OCI-LY1 (cell line): ENCODE data around the gene MLXIPL.

Experiments
- H2AFZ ChIP-seq: fragments of 200-600 bp; sonication (generic), shearing (Covaris generic); 2 replicates; pipeline ENCODE4 v1.6.0; 2014; ENCODE audit warnings: antibody characterized with exemption, mild to moderate bottlenecking, low read length
- H3F3A ChIP-seq: fragments of 200-600 bp; sonication (generic), shearing (Covaris generic); 2 replicates; pipeline ENCODE4 v1.6.0; 2014; ENCODE audit warnings: mild to moderate bottlenecking, antibody characterized with exemption, low read length, moderate library complexity; ENCODE audit not compliant: insufficient read depth
- H3K27ac ChIP-seq: fragments of 200-600 bp; sonication (generic); 2 replicates; pipeline ENCODE4 v1.5.1; 2014; ENCODE audit warnings: low read length, mixed run types, mild to moderate bottlenecking, low read depth; ENCODE audit not compliant: poor library complexity, severe bottlenecking
- H3K27me3 ChIP-seq: fragments of 200-600 bp; sonication (generic); 2 replicates; pipeline ENCODE4 v1.6.0; 2014; ENCODE audit warnings: antibody characterized with exemption, mild to moderate bottlenecking, low read length, moderate library complexity; ENCODE audit not compliant: insufficient read depth
- H3K36me3 ChIP-seq: fragments of 200-600 bp; sonication (generic); 2 replicates; pipeline ENCODE4 v1.6.1; 2014; ENCODE audit warnings: mild to moderate bottlenecking, antibody characterized with exemption, low read length, moderate library complexity, mixed read lengths; ENCODE audit not compliant: insufficient read depth
- H3K4me1 ChIP-seq: fragments of 200-600 bp; sonication (generic); 2 replicates; pipeline ENCODE4 v1.5.1; 2014; ENCODE audit warnings: mild to moderate bottlenecking, low read length, moderate library complexity; ENCODE audit not compliant: insufficient read depth, severe bottlenecking
- H3K4me2 ChIP-seq: fragments of 200-600 bp; sonication (generic), shearing (Covaris generic); 2 replicates; pipeline ENCODE4 v1.6.1; 2014; ENCODE audit warnings: low read length
- H3K4me3 ChIP-seq: fragments of 200-600 bp; sonication (generic); 2 replicates; pipeline ENCODE4 v1.5.1; 2014; ENCODE audit warnings: low read length, low read depth, mild to moderate bottlenecking, mixed read lengths; ENCODE audit not compliant: poor library complexity, severe bottlenecking
- H3K79me2 ChIP-seq: fragments of 200-600 bp; shearing (Covaris generic); 2 replicates; pipeline ENCODE4 v1.6.1; 2016; ENCODE audit warnings: mixed run types, low read length, mixed read lengths; ENCODE audit not compliant: insufficient read depth
- H3K9ac ChIP-seq: fragments of 200-600 bp; sonication (generic), shearing (Covaris generic); 2 replicates; pipeline ENCODE4 v1.6.1; 2014; ENCODE audit warnings: mild to moderate bottlenecking, low read length, mixed read lengths
- H3K9me2 ChIP-seq: fragments of 200-600 bp; sonication (generic), shearing (Covaris generic); 2 replicates; pipeline ENCODE4 v1.6.1; 2014; ENCODE audit warnings: low read depth, mild to moderate bottlenecking, low read length, mixed read lengths
- H3K9me3 ChIP-seq: fragments of 200-600 bp; shearing (Covaris generic); 2 replicates; pipeline ENCODE4 v1.6.1; 2014; ENCODE audit warnings: low read length, mixed read lengths
- H4K20me1 ChIP-seq: fragments of 200-600 bp; sonication (generic), shearing (Covaris generic); 2 replicates; pipeline ENCODE4 v1.6.0; 2016; ENCODE audit warnings: mild to moderate bottlenecking, low read length; ENCODE audit not compliant: insufficient read depth
- EZH2 ChIP-seq: fragments of 200-600 bp; sonication (generic), shearing (Covaris generic); IDR thresholded peaks from 2 replicates; pipeline ENCODE4 v1.8.0; 2017; ENCODE audit warnings: borderline replicate concordance, mixed run types, mild to moderate bottlenecking, antibody characterized with exemption, low read length, moderate library complexity, mixed read lengths
- TF ChIP-seq, protein P1 (sequence below): fragments of 200-600 bp; sonication (generic), shearing (Covaris generic); IDR thresholded peaks from 2 replicates; pipeline ENCODE4 v1.5.1; 2017; ENCODE audit warnings: mild to moderate bottlenecking, antibody characterized with exemption, low read length, moderate library complexity, mixed read lengths

MLXIPL gene, protein sequence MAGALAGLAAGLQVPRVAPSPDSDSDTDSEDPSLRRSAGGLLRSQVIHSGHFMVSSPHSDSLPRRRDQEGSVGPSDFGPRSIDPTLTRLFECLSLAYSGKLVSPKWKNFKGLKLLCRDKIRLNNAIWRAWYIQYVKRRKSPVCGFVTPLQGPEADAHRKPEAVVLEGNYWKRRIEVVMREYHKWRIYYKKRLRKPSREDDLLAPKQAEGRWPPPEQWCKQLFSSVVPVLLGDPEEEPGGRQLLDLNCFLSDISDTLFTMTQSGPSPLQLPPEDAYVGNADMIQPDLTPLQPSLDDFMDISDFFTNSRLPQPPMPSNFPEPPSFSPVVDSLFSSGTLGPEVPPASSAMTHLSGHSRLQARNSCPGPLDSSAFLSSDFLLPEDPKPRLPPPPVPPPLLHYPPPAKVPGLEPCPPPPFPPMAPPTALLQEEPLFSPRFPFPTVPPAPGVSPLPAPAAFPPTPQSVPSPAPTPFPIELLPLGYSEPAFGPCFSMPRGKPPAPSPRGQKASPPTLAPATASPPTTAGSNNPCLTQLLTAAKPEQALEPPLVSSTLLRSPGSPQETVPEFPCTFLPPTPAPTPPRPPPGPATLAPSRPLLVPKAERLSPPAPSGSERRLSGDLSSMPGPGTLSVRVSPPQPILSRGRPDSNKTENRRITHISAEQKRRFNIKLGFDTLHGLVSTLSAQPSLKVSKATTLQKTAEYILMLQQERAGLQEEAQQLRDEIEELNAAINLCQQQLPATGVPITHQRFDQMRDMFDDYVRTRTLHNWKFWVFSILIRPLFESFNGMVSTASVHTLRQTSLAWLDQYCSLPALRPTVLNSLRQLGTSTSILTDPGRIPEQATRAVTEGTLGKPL

GRCh38 chr7:73623798-73624668 lies at the start of gene MLXIPL:
Gene MLXIPL (minus strand): TSS chr7:73624522. CDS start chr7:73624492, 30 bp downstream.
- peaks cover 7% of the 10 kb centered on the region; the same call in 1 of the 2 replicates for H3K27me3 ChIP-seq
- no peaks in the 10 kb centered on the region for H3K9me3 ChIP-seq
- no peak within 1 kb of the TSS for H3K4me3 ChIP-seq
- no peak within 1 kb of the TSS for H3K9ac ChIP-seq
- H3K9me2 ChIP-seq = no peaks in the 10 kb centered on the region
- no peaks in the 10 kb centered on the region for H3K4me1 ChIP-seq
- no peak within 1 kb of the TSS for H3K4me2 ChIP-seq
- H3K27ac ChIP-seq = no peak within 1 kb of the TSS
- no peaks in the 10 kb centered on the region for H4K20me1 ChIP-seq
- TF ChIP-seq, protein P1, sequence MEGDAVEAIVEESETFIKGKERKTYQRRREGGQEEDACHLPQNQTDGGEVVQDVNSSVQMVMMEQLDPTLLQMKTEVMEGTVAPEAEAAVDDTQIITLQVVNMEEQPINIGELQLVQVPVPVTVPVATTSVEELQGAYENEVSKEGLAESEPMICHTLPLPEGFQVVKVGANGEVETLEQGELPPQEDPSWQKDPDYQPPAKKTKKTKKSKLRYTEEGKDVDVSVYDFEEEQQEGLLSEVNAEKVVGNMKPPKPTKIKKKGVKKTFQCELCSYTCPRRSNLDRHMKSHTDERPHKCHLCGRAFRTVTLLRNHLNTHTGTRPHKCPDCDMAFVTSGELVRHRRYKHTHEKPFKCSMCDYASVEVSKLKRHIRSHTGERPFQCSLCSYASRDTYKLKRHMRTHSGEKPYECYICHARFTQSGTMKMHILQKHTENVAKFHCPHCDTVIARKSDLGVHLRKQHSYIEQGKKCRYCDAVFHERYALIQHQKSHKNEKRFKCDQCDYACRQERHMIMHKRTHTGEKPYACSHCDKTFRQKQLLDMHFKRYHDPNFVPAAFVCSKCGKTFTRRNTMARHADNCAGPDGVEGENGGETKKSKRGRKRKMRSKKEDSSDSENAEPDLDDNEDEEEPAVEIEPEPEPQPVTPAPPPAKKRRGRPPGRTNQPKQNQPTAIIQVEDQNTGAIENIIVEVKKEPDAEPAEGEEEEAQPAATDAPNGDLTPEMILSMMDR = no peak
- TF ChIP-seq EZH2 = no peak
- no peak within 1 kb of the TSS for H2AFZ ChIP-seq
- H3F3A ChIP-seq = no peaks in the 10 kb centered on the region
- no peaks in the 10 kb centered on the region for H3K79me2 ChIP-seq
- no peaks in the 10 kb centered on the region for H3K36me3 ChIP-seq

GRCh38 chr7:73671857-73672445 lies 47.6 kb upstream of the MLXIPL start:
- H3K27me3 ChIP-seq = peaks cover 6% of the 10 kb centered on the region; the same call in 1 of the 2 replicates
- no peak overlapping the region for H2AFZ ChIP-seq
- H3K79me2 ChIP-seq = no peaks in the 10 kb centered on the region
- no peak overlapping the region for H3K4me3 ChIP-seq
- H3K9me2 ChIP-seq = no peaks in the 10 kb centered on the region
- peaks cover 11% of the 10 kb centered on the region for H3K4me1 ChIP-seq
- H3K4me2 ChIP-seq = no peak overlapping the region
- H3K27ac ChIP-seq = no peak overlapping the region
- no peak overlapping the region for H3K9ac ChIP-seq
- no peak for TF ChIP-seq EZH2
- TF ChIP-seq, protein P1 = no peak
- no peaks in the 10 kb centered on the region for H3K9me3 ChIP-seq
- no peaks in the 10 kb centered on the region for H3K36me3 ChIP-seq
- no peaks in the 10 kb centered on the region for H4K20me1 ChIP-seq
- H3F3A ChIP-seq = no peaks in the 10 kb centered on the region

- Histone ChIP-seq H3K9me3 (no peaks in the 10 kb centered on the region), H3K27ac (no peak overlapping the region), H3K9ac (no peak overlapping the region), H3K79me2 (no peaks in the 10 kb centered on the region), H3K9me2 (no peaks in the 10 kb centered on the region), H3K27me3 (peaks cover 6% of the 10 kb centered on the region; the same call in 1 of the 2 replicates), H3K4me3 (no peak overlapping the region), H3K4me2 (no peak overlapping the region), H3K36me3 (no peaks in the 10 kb centered on the region), H2AFZ (no peak overlapping the region), H4K20me1 (no peaks in the 10 kb centered on the region), H3K4me1 (peaks cover 11% of the 10 kb centered on the region), H3F3A (no peaks in the 10 kb centered on the region)
- TF ChIP-seq EZH2 = no peak
- TF ChIP-seq, protein P1 = no peak
These were observed 47.0 kb upstream of the MLXIPL start for GRCh38 chr7:73671322-73671661.
